RPMI8226 (cell line): ENCODE data around the gene DNAH8.
"Not testable (repeated sequence)": the region's sequence is repeated elsewhere in the genome, so short reads cannot be mapped to it uniquely, and the experiment has no call there.

Source experiments
- DNase-seq: peaks from one replicate; pipeline ENCODE4 v3.0.0-alpha.2; 2015

The DNAH8 gene

DNA sequence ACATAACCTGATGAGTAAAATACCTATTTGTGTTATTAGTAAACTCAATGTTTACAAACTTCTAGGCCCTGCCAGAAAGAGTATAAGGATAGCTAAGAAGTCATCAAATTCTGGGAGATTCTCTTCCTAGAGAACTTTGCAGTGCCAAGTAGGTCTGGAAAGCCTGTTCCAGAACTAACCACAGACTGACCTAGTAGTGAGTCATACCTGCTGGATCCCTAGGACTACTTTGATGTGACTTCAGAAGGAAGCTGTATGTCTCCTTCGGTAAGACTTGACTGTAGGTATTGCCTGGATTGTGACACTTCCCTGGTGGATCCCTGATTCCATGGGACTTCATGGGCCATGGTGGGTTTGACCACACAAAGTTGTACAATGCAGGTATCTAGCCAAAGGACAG, 131.7 kb downstream of the DNAH8 start:
- no peak for DNase-seq

DNA sequence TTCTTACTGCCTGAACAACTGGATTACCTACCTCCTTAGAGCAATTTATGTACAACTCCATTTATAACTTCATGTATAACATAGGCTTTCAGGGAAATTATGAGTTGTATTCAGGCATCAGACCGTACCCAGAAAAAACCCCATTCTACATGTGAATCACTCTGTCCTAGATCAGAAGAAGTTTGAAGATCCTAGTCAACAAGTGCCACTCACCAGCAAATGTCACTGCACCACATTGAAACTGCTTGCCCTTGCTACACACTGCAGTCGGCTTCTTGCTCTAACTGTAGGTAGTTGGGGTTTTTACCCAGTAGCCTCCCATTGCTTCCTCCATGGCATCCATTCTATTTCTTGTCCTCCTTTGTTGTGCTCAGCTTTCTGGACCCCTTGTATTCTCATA, 132.4 kb downstream of the DNAH8 start:
- no peak for DNase-seq

DNA sequence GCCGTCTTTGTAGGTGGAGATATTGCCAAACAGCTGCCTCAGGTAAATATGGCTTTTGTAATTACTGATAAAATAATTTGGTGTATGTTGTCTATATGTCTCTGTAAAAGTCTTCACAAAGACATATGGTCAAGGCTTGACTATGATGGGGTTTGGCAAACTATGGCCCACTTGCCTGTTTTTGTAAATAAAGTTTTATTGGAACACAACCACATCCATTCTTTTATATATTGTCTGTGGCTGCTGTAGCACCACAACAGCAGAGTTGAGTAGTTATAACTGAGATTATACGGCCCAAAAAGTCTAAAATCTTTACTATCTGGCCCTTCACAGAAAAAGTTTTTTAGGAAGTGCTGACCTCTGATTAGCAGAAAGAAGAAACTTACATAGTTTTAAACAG, 133.6 kb downstream of the DNAH8 start:
- DNase-seq: no peak

DNA sequence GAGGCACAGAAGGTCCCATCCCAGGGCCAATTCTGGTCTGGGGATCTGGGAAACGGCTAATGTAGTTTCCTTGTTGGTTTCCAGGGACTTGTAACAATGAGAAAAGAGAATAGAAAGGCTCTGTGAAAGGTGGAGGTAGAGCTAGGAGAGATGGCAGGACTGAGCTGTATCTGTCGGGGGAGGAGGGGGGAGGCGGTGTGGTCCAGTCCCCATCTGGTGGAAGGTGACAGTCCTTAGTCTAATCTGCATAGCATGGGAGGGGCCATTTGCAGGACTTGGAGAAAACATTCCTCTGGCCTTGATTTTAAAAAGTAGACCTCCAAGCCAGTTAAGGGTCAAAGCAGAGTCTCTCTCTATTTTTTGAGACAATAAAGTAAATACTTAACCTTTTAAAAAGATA, 137.1 kb downstream of the DNAH8 start:
- no peak for DNase-seq

DNA sequence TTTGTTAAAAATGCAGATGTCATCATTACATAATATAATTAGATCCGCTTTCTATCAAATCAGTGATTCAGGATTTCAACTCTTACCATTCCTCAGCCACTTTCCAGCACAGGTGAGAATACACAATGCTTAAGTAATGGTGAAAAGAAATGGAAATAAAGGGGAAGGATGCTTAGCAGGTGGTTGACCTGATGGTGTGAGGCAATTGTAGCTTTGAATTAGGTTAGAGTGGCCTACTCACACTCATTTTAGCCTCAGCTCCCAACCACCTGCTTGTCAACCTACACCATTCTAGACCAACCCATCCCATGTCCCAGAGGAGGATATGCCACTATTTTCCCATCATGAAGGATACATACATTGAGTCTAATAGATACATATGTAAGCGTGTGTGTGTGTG, 138.1 kb downstream of the DNAH8 start:
- DNase-seq: no peak

DNA sequence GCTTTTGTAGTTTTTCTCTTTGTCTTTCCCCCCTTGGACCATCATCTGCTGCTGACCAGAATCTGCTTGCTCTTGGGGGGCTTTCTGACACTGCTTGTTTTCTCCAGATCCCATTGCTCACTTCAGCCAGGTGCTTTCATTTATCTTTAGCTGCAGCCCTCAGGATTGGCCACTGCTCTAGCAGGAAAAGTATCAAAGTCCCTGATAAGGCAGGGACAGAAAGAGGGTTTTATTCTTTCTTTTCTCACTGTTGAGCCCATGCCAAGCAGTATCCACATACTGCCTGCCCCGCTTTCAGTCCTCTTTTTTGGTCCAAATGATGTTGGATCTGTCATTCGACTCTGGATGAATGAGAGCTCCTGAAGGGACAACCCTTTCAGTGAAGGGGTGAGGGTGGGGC, 141.4 kb downstream of the DNAH8 start:
- no peak for DNase-seq

DNA sequence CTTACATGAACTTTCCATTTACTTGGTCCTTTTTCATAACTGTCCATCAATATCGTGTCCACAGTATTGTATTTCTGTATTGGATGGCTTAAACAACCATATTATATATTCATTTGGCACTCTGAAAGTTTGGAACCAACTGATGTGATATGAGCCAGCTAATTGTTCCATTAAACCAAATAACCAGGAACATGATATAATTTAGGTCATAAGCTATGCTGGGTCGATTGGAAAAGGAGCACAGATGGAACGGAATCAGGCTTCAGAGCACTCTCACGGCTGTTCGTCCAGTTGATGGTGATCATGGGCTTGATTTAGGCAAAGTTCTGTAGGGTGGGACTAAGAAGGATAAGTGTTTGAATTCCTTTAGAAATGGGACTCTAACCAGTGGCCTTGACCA, 142.7 kb downstream of the DNAH8 start:
- DNase-seq: no peak

DNA sequence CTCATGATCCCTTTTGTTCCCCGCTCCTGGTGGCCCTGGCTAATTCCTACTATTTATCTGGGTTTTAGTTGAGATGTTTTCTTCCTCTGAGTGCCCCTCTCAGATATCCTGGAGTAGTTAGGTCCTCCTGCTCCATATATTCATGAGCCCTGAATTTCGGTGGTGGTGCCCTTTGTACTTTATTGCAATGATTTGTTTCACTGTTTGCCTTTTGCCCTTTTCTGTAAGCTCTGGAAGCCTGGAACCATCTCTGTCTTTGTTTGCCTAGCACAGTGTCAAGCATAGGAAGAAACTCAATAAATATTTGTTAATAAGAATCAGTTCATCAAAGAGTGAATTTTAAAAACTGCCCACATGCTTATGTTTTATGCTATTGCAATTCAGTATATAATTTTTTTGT, 144.9 kb downstream of the DNAH8 start:
- no peak for DNase-seq

DNA sequence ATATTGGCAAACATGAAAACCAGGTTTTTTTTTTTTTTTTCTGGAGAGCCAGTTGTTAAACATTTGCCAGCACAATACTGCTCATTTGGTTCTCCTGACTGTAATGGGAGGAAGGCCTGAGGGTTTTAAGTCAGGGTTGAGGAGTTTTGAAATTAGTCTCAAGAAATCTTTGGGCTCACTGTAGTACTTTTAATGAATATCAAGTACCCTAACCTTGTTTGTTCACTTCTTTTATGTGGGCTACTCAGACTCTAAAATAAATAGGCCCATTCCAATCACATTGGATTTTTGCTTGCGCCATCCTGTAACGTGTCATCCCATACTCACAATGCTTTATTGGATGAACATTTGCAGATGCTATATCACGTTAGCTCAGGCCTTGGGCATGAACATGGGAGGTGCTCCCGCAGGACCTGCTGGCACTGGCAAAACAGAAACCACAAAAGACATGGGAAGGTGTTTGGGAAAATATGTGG, 146.9 kb downstream of the DNAH8 start:
- DNase-seq: no peak

DNA sequence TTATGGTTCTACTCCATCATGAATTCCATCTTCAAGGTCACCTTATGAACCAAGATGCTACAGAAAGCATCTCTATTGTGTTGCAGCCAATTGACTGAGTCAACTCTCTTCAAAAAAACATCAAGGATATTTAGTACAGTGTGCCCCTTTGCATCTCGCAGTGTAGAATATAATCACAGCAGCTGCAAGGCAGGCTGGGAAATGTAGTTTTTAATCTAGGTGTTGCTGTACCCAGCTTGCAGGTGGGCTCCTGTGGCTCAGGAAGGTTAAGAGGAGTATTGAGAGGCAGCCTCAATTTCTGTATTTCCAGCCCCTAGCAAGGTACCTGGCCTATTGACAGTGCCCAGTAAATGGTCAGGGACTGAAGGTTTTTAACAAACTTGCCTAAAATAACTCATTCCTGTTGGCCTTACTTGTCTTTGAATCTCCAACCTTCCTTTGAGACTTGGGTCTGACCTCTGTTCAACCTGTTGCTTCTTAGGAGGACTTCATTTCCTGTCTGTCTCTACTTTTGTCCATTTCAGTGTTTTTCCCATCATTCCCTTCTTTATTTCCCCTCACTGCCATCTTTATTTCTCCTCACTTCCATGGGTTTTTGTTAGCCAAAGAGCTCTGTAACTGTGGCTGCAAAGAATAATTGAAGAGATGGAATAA, 150.5 kb downstream of the DNAH8 start:
- no peak for DNase-seq

DNA sequence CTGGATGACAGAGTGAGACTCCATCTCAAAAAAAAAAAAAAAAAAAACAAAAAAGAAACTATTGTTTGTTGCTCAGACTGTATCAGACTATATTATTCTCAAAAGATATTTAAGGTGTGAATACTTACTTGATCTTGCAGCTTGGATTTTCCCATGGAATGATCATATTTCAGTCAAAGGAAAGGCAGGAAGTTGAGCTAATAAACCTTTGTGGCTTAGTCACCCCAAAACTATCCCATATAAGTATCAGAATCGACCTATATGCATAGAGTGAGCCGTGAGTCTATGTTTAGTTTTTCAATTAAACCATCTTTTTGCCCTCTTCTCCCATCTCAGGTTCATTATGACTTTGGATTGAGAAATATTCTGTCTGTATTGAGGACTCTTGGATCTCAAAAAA, 152.6 kb downstream of the DNAH8 start:
- no peak for DNase-seq

DNA sequence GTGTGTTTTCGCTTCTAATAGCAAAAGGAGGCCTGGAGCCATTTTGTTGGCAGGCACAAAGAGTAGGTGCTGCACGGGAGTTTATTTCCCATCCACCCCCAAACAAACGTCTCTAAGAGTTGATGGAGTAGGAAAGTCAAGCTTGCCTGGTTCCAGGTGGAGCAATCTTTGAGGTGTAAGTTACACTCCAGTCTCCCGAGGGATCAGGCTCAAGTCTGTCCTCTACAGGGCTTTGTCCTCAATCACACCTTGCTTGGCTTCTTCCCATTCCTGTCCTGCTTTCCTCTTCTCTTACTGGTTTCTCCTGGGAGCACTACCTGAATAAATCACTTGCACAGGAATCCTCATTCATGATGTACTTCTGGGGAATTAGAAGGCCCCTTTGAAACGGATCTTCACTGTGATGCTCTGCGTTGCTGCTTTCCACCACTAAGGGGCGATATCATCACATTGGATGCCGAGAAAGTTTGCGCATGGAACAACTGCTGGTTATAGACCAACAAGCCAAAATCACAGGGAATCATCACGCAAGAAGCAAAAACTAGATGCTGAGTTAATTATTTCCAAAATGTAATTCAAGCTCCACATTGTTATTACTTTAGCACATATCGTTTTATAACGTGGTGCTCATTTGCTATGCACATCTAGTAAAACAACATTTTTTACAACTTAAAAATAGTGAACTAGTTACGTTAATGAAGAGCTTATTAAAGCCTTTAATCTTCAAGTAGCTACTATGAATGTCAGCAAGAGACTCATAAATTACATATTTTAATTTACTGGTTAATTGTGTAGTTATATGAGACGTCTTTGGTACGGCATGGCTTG, 156.8 kb downstream of the DNAH8 start:
- peak; percentile 40 for DNase-seq

DNA sequence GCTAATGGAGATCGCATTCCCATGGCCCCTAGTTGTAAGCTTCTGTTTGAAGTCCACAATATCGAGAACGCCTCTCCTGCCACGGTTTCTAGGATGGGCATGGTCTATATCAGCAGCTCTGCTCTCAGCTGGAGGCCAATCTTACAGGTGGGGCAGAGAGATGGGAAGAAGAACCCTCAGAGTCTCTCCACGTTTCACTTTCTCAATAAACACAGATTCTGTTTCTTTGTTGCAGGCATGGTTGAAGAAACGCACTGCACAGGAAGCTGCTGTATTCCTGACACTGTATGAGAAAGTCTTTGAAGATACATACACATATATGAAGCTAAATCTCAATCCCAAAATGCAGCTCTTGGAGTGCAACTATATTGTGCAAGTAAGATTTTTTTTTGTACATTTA, 157.9 kb downstream of the DNAH8 start:
- DNase-seq: no peak

DNA sequence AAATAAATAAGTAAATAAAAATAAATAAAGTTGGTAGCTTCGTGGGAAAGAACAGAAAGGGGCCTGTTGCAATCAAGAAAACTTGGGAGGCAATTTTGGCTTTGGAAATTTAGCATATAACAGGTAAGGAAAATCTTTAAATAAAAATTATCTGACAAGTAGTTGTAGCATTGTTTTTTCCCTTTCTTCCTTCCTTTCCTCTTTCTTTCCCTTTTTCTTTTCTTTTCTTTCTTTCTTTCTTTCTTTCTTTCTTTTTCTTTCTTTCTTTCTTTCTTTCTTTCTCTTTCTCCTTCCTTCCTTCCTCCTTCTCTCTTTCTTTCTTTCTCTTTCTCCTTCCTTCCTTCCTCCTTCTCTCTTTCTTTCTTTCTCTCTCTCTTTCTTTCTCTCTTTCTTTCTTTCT, 158.7 kb downstream of the DNAH8 start:
- DNase-seq: not testable (repeated sequence)

DNA sequence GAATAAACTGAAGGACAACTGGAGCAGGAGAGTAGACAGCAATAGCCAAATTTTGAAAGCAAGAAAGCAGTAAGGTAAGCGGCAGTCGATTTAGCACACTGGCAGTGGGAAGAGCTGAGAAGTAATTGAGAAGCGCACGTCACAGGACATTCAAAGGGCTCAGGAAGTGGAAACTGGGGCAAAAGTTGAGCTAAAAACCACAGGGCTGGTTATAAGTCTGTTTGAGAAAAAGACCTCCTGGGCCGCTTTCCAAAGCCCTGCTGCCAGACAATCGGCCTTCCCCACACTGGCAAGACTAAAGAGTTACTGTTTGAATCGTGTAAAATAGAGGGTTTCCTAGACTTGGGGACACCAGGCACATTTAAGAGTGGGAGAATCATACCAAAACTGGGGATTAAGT, 161.4 kb downstream of the DNAH8 start:
- DNase-seq: peak; percentile 15

DNA sequence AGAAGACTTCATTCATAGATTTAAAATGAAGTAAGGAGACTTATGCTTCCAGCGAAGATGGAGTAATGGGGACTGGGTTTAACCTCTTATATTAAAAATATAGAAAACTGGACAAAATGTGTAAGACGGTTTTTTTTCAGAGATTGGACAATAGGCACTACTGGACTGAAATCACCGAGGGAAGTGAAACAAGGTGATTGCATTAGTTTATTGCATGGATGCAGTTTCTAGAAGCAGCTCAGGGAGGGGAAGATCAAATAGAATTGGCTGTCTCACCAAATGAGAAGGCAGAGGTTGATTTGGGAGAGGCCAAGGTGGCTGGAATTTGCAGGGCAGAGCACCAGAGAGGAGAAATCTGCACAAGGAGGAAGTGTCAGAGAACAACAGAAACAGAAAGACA, 162.6 kb downstream of the DNAH8 start:
- DNase-seq: no peak

DNA sequence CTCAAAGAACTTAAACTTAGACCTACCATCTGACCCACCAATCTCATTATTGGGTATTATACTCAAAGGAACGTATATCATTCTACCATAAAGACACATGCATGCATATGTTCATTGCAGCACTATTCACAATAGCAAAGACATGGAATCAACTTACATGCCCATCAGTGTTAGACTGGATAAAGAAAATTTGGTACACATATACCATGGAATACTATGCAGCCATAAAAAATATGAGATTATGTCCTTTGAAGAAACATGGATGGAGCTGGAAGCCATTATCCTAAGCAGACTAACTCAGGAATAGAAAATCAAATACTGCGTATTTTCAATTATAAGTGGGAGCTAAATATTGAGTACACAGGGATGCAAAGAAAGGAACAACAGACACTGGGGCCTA, 167.0 kb downstream of the DNAH8 start:
- no peak for DNase-seq

DNA sequence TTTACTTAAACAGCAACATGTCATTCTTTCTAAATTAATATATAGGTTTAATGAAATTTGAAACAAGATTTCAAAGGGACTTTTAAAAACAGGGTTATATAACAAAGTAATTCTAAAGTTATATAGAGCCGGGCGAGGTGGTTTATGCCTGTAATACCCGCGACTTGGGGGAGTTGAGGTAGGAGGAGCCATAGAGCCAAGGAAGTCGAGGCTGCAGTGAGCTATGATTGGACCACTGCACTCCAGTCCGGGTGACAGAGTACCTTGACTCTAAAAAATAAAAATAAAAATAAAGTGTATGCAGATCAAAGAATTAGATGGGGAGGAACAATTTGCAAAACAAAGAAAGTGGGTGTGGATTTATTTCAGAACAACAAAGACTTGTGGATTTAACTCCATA, 182.4 kb downstream of the DNAH8 start:
- no peak for DNase-seq

DNA sequence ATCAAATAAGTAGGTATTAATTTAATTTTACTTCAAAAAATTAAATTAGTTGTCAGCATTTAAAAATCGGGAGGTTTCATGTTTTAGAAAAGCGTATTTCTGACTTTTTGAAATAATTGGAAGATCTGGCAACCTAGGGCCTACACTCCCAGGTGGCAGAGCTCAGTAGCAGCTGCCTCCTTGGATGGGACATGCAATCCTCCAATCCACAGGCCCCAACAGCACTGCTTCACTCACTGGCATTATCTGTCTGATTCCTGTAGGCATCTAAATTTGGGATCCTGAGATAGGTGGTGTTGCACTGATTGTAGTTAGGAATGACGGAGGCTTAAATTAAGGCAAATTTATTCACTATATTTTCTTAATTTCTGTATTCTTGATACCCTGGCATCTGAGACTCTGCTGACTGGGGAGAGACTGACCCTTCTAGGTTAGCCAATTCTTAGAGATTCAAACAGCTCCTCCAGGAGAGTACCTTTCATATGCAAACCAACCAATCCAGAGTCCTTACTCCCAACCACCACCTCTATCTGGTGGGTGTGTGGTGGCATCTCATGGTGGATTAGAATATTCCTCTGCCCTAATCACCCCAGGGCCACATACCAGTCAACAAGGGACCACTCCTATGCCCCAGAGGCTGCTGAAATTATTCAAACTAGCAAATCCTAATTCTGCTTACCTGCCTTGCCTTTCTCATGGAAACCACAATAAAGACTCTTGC, 186.9 kb downstream of the DNAH8 start:
- no peak for DNase-seq

DNA sequence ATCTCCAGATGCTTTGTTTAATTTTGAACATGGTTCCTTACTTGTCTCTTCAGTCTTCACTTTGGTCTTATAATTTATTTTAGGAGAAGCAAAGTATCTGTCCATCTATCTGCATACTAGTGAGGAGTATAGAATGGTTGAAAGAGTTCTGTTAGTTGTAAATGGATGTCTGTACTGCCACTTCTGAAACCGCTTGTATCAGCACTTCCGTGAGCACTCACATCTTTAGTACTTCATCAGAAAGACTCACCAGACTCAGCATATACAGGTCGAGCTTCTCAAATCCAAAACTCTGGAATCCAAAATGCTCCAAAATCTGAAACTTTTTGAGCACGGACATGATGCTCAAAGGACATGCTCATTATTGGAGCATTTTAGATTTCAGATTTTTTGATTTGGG, 191.5 kb downstream of the DNAH8 start:
- peak; percentile 11 for DNase-seq

DNA sequence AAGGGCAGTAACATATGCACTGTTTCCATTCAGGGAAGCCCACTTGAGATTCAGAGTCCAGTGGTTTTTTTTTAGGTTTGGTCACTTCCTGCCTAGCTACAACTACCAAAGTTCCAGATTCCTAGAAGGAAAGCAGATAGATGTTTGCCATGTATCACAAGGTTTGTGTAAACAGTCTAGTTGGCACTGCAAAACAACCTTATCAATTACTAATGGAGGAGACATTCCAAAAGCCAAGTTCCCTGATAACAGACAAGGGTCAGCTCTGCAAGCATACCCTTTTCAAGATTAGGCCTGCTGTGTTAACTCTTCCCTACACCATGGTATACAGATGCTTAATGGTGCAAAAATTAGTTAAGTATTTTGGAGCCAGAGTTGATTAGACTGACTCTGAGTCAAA, 192.2 kb downstream of the DNAH8 start:
- no peak for DNase-seq

DNA sequence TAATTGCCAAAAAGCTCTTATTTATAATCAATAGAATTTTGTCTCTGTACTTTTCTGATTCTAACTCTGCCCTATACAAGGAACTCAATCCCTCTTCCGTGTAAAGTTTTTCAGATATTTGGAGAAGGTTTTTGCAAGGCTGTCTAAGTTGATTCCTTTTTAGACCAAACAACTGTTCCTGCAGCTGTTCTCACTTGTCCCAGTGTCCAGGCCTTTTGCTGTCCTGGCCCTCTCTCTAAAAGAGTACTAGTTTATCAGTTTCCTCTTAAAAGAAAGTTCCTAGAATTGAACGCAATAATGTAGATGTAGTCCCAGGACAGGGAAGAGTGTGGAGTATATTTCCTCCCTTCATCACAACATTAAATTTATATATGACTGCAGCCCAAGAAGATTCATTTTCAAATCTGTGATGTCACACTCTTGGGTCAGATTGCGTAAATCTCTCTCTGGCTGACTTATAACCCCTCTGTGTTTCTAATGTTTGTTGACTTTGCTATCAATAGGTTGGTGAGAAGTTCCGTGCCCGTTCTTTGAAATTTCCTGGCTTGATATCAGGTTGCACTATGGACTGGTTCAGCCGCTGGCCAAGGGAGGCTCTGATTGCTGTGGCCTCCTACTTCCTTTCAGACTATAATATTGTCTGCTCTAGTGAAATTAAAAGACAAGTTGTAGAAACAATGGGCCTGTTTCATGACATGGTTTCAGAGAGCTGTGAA, 194.1 kb downstream of the DNAH8 start:
- no peak for DNase-seq

DNA sequence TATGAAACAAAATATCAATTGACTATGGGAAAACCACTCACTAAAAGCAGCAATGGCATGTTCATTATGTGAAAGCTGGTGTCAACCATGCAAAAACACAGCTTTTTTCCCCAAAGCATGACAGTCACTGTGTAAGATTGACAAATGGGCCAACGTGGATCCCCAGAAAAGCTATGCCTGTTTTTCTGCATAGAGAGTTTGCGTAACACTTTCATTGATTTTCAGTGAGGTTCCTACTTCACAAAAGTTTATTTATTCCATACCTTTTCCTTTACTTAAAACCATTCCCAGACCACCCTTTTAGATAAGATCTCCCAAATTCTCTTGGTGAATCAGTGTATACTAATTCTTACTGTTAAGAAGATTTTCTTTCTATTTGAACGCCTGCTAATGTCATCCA, 195.1 kb downstream of the DNAH8 start:
- no peak for DNase-seq
